A549 (cell line): Measurements from ENCODE around the gene ZNF101. TPM values are rescaled to one million over a fixed set of nuclear protein-coding genes. Genes with fewer than 3 reads are reported as not detected.

Experiments
- ATAC-seq, 2 experiments: fragments of 200-7000 bp in 1 of 2; fragments of >200 bp in 1 of 2; cut with Nextera tagmentation in 1 of 2; cut with Tn5 transposase in 1 of 2; 3 replicates each; pipeline versions ENCODE4 v1.8.0 to v1.9.1; 2018 to 2020; ENCODE audit warnings: mild to moderate bottlenecking in 1 of 2, moderate library complexity in 1 of 2
- CTCF ChIA-PET: fragments of 300-600 bp; sonication (Branson Sonifier 250); formaldehyde crosslinking; extraction: SDS; loops from one replicate; lab custom pipeline; 2021; ENCODE audit warnings: antibody characterized with exemption, inconsistent platforms; lab: Yijun Ruan, JAX
- POLR2A ChIA-PET: fragments of 350-600 bp; formaldehyde crosslinking; extraction: SDS; loops from one replicate; lab custom pipeline; 2021; ENCODE audit warnings: antibody characterized with exemption, inconsistent platforms; lab: Yijun Ruan, JAX
- DNase-seq, 2 experiments: peaks; one replicate each; pipeline versions ENCODE4 v3.0.0 to v3.0.0-alpha.2; 2011 to 2016; ENCODE audit warnings: low read depth in 1 of 2, low spot score in 1 of 2
- FAIRE-seq: peaks from 2 replicates; lab custom pipeline; 2011; peaks lifted over from hg19 to GRCh38; lab: Jason Lieb, UNC
- H3K27ac ChIP-seq, 2 experiments: fragments of >200 bp; sonication (Bioruptor Twin); formaldehyde crosslinking; 3 replicates each; pipeline ENCODE4 v1.5.1; 2016 to 2017
- H3K4me1 ChIP-seq: fragments of >200 bp; sonication (Bioruptor Twin); formaldehyde crosslinking; 3 replicates; pipeline ENCODE4 v1.6.1; 2016
- H3K4me2 ChIP-seq: fragments of >200 bp; sonication (Bioruptor Twin); formaldehyde crosslinking; 3 replicates; pipeline ENCODE4 v1.6.1; 2016
- H3K4me3 ChIP-seq: fragments of >200 bp; sonication (Bioruptor Twin); formaldehyde crosslinking; 3 replicates; pipeline ENCODE4 v1.5.1; 2016
- H3K9me3 ChIP-seq: fragments of >200 bp; sonication (Bioruptor Twin); formaldehyde crosslinking; 3 replicates; pipeline ENCODE4 v1.6.1; 2016
- CHD4 ChIP-seq: fragments of 200-600 bp; sonication (generic); IDR thresholded peaks from 2 replicates; pipeline ENCODE4 v1.6.1; 2016; ENCODE audit warnings: antibody characterized with exemption, mild to moderate bottlenecking, borderline replicate concordance
- EHMT2 ChIP-seq: fragments of 200-600 bp; sonication (generic); IDR thresholded peaks from 2 replicates; pipeline ENCODE4 v1.6.1; 2016; ENCODE audit warnings: antibody characterized with exemption, low read depth, mild to moderate bottlenecking, moderate library complexity
- ESRRA ChIP-seq: fragments of 150-350 bp; IDR thresholded peaks from 2 replicates; pipeline ENCODE4 v1.6.1; 2014; ENCODE audit warnings: mild to moderate bottlenecking, low read length, borderline replicate concordance
- FOSL2 ChIP-seq, 2 experiments: fragments of 450-650 bp in 1 of 2; fragments of >200 bp in 1 of 2; sonication (Bioruptor Twin) in 1 of 2; formaldehyde crosslinking; IDR thresholded peaks; 2 replicates each; pipeline versions ENCODE4 v1.5.0 to v1.6.1; 2016 to 2020; ENCODE audit warnings: mild to moderate bottlenecking in 1 of 2, moderate library complexity in 1 of 2
- FOXS1 ChIP-seq: fragments of 250-450 bp; sonication (Bioruptor Pico); IDR thresholded peaks from 2 replicates; pipeline ENCODE4 v1.5.0; 2020; ENCODE audit warnings: mild to moderate bottlenecking, moderate library complexity
- GATA3 ChIP-seq: IDR thresholded peaks from 2 replicates; pipeline ENCODE4 v1.6.1; 2012; ENCODE audit warnings: borderline replicate concordance
- HOXA7 ChIP-seq: fragments of 250-450 bp; sonication (Bioruptor Pico); IDR thresholded peaks from 2 replicates; pipeline ENCODE4 v1.5.0; 2020; ENCODE audit warnings: mild to moderate bottlenecking, moderate library complexity
- MAZ ChIP-seq: fragments of 150-350 bp; IDR thresholded peaks from 2 replicates; pipeline ENCODE4 v1.6.1; 2014; ENCODE audit warnings: antibody characterized with exemption, low read depth, low read length, borderline replicate concordance
- MYC ChIP-seq: IDR thresholded peaks from 2 replicates; pipeline ENCODE4 v1.6.1; 2012; ENCODE audit warnings: mild to moderate bottlenecking, inconsistent platforms, low read length, improper control_type of control experiment, borderline replicate concordance
- NFE2L2 ChIP-seq: fragments of 150-350 bp; conservative IDR thresholded peaks from 2 replicates; pipeline ENCODE4 v1.6.1; 2014; ENCODE audit warnings: low read length
- RAD21 ChIP-seq, 2 experiments: fragments of >200 bp in 1 of 2; sonication (Bioruptor Twin) in 1 of 2; formaldehyde crosslinking in 1 of 2; IDR thresholded peaks in 1 of 2; conservative IDR thresholded peaks in 1 of 2; 2 replicates in 1 of 2; 3 replicates in 1 of 2; pipeline ENCODE4 v1.6.1; 2012 to 2018; ENCODE audit warnings: inconsistent platforms in 1 of 2
- RARB ChIP-seq: fragments of 250-450 bp; sonication (Bioruptor Pico); IDR thresholded peaks from 2 replicates; pipeline ENCODE4 v1.8.0; 2021; ENCODE audit warnings: mild to moderate bottlenecking, moderate library complexity
- ZFP36 ChIP-seq: fragments of 450-650 bp; IDR thresholded peaks from 2 replicates; pipeline ENCODE4 v1.6.1; 2014; ENCODE audit warnings: borderline replicate concordance; ENCODE audit not compliant: partially characterized antibody
- WGBS: methylation state at CpG from one replicate; pipeline ENCODE4 v1.1.6; 2017; ENCODE audit errors: missing lambda C conversion rate; 5-methylcytosine and 5-hydroxymethylcytosine counted together
- polyA plus RNA-seq, 4 experiments: library from polyadenylated mRNA; depleted of rRNA in 3 of 4; stranded (reverse); fragments of >200 nt; fragmentation: RNase III in 1 of 4; extraction: RNeasy Plus Mini Kit Qiagen cat#74134 plus additional on column Dnase treatment in 1 of 4; gene quantifications; 2 replicates in 3 of 4; 3 replicates in 1 of 4; pipeline ENCODE4 v1.2.3, GENCODE V29; 2011 to 2017
- TF ChIP-seq, protein P1 (sequence below): fragments of 450-650 bp; IDR thresholded peaks from 2 replicates; pipeline ENCODE4 v1.6.1; 2014; ENCODE audit warnings: antibody characterized with exemption
- TF ChIP-seq, protein P2 (sequence below): IDR thresholded peaks from 2 replicates; pipeline ENCODE4 v1.6.1; 2012
- TF ChIP-seq, protein P3 (sequence below): IDR thresholded peaks from 2 replicates; pipeline ENCODE4 v1.6.1; 2012; ENCODE audit warnings: low read depth, borderline replicate concordance
- TF ChIP-seq, protein P4 (sequence below): fragments of 250-450 bp; sonication (Bioruptor Pico); IDR thresholded peaks from 2 replicates; pipeline ENCODE4 v1.5.0; 2021; ENCODE audit warnings: mild to moderate bottlenecking, moderate library complexity, borderline replicate concordance
- TF ChIP-seq, protein P5 (sequence below): fragments of >200 bp; sonication (Bioruptor Twin); formaldehyde crosslinking; IDR thresholded peaks from 3 replicates; pipeline ENCODE4 v1.5.1; 2016
- TF ChIP-seq, protein P6 (sequence below): fragments of 250-450 bp; sonication (Bioruptor Pico); IDR thresholded peaks from 2 replicates; pipeline ENCODE4 v1.5.0; 2020; ENCODE audit warnings: low read depth, mild to moderate bottlenecking, moderate library complexity

ZNF101 gene
- polyA plus RNA-seq, 2 of the 4 experiments (the other 2 are of a cell fraction): 4.9 to 7.4 TPM

DNA sequence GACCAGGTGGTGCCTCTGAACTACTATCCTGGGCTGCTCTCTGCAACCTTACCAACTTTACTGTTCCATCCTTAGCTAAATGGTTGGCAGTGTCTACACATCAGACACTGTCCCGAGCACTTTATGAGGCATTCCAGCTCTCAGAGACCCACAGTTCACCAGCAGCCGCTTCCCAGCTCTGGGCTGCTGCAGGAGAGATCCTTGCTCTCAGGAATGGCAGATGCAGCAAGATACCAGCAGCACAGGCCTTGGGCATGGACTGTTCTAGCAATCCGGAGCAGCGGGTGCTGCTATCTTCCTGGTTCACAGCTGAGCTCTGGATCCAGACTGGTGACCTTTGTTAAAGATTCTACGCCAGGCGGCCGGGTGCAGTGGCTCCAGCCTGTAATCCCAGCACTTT is 37.3 kb upstream of the ZNF101 start (continued):
- TF ChIP-seq, protein P1, sequence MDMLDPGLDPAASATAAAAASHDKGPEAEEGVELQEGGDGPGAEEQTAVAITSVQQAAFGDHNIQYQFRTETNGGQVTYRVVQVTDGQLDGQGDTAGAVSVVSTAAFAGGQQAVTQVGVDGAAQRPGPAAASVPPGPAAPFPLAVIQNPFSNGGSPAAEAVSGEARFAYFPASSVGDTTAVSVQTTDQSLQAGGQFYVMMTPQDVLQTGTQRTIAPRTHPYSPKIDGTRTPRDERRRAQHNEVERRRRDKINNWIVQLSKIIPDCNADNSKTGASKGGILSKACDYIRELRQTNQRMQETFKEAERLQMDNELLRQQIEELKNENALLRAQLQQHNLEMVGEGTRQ: no peak
- no peak for TF ChIP-seq MAZ
- no peak for TF ChIP-seq GATA3

DNA sequence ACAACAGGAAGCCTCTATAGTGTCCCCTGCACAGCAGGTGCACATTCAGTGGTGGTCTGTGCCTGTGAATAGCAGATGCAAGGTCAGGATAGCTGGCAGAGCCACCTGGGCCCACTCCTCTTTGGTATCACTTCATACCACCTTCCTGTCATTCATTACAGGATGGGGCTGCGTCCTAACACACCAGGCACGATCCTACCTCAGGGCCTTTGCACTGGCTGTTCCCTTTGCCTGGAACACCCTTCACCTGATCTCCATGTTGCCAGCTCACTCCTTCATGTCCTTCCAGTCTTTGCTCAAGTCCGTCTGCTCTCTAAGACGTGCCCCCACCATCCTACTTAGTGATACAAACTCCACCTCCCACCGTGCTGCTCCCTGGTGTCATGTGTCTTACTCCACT is 36.0 kb upstream of the ZNF101 start:
- no peaks in the 10 kb centered on the region for H3K9me3 ChIP-seq
- ChIA-PET CTCF (interaction anchor here (0.9 to 1.0 kb wide), 2 partner anchors 81 to 100 kb away, joined by 3 to 4 read pairs; no protein-coding TSS in a partner anchor), POLR2A (no interaction called here)
- FAIRE-seq: no peak
- DNase-seq: no peak
- WGBS: 90% methylated on average over 5 of the region's 5 CpGs
- H3K4me2 ChIP-seq: no peak overlapping the region
- H3K4me1 ChIP-seq: no peaks in the 10 kb centered on the region
- H3K27ac ChIP-seq: no peak overlapping the region
- TF ChIP-seq CHD4 (no peak), FOSL2 (IDR thresholded peaks at IDR 0.05) (no peak), FOSL2 (CRISPR knock-in tag; IDR thresholded peaks at IDR 0.05) (no peak), RAD21 (conservative IDR thresholded peaks at IDR 0.05 in 1 of 2, IDR thresholded peaks at IDR 0.05 in 1 of 2) (no peak), FOXS1 (no peak), MYC (no peak), ZFP36 (no peak), EHMT2 (no peak)
- TF ChIP-seq, protein P2, sequence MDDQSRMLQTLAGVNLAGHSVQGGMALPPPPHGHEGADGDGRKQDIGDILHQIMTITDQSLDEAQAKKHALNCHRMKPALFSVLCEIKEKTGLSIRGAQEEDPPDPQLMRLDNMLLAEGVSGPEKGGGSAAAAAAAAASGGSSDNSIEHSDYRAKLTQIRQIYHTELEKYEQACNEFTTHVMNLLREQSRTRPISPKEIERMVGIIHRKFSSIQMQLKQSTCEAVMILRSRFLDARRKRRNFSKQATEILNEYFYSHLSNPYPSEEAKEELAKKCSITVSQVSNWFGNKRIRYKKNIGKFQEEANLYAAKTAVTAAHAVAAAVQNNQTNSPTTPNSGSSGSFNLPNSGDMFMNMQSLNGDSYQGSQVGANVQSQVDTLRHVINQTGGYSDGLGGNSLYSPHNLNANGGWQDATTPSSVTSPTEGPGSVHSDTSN: no peak
- TF ChIP-seq, protein P3, sequence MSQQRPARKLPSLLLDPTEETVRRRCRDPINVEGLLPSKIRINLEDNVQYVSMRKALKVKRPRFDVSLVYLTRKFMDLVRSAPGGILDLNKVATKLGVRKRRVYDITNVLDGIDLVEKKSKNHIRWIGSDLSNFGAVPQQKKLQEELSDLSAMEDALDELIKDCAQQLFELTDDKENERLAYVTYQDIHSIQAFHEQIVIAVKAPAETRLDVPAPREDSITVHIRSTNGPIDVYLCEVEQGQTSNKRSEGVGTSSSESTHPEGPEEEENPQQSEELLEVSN: no peak
- TF ChIP-seq, protein P4, sequence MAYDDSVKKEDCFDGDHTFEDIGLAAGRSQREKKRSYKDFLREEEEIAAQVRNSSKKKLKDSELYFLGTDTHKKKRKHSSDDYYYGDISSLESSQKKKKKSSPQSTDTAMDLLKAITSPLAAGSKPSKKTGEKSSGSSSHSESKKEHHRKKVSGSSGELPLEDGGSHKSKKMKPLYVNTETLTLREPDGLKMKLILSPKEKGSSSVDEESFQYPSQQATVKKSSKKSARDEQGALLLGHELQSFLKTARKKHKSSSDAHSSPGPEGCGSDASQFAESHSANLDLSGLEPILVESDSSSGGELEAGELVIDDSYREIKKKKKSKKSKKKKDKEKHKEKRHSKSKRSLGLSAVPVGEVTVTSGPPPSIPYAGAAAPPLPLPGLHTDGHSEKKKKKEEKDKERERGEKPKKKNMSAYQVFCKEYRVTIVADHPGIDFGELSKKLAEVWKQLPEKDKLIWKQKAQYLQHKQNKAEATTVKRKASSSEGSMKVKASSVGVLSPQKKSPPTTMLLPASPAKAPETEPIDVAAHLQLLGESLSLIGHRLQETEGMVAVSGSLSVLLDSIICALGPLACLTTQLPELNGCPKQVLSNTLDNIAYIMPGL: no peak
- ATAC-seq: no peak
- H3K4me3 ChIP-seq: no peak overlapping the region

DNA sequence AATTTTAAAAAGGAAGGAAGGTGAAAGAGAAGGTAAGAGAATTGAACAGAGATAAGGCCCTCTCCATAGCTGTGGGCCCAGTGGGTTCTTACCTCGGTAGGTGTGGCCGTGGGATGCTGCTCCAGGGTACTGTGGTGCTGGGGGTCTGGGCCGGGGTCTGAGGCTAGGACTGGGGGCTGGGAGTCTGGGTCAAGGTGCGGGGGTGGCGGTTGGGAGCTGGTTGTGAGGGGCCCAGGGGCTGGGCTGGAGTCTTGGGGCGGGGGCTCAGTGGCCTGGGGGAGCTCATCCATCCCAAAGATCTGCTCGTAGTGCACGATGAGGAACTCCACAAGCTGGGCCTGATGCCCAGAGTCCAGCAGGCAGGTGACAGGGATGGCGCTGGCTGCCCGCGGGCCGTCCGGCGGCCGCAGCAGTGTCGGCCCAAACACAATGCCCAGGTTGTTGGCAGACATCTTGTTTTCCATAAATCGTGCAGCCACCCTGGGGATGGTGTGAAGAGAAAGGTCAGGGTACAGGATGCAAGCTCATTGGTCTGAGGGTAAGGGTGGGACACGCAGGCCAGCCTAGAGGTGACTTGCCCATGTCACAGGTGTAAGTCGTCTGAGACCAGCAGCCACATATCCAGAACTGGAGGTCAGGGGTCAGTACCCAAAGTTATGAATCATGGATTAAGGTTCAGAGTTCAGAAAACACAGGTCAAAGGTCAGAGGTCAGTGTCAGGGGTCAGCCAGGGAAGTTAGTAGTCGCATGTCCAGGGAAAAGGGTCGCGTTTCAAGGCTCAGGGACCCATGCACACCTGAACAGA is 34.7 kb upstream of the ZNF101 start:
- no peak for TF ChIP-seq NFE2L2
- TF ChIP-seq, protein P5, sequence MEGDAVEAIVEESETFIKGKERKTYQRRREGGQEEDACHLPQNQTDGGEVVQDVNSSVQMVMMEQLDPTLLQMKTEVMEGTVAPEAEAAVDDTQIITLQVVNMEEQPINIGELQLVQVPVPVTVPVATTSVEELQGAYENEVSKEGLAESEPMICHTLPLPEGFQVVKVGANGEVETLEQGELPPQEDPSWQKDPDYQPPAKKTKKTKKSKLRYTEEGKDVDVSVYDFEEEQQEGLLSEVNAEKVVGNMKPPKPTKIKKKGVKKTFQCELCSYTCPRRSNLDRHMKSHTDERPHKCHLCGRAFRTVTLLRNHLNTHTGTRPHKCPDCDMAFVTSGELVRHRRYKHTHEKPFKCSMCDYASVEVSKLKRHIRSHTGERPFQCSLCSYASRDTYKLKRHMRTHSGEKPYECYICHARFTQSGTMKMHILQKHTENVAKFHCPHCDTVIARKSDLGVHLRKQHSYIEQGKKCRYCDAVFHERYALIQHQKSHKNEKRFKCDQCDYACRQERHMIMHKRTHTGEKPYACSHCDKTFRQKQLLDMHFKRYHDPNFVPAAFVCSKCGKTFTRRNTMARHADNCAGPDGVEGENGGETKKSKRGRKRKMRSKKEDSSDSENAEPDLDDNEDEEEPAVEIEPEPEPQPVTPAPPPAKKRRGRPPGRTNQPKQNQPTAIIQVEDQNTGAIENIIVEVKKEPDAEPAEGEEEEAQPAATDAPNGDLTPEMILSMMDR: no peak
- TF ChIP-seq HOXA7 (CRISPR knock-in tag): no peak
- TF ChIP-seq, protein P6, sequence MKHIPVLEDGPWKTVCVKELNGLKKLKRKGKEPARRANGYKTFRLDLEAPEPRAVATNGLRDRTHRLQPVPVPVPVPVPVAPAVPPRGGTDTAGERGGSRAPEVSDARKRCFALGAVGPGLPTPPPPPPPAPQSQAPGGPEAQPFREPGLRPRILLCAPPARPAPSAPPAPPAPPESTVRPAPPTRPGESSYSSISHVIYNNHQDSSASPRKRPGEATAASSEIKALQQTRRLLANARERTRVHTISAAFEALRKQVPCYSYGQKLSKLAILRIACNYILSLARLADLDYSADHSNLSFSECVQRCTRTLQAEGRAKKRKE (CRISPR knock-in tag): no peak
- TF ChIP-seq, protein P4: no peak
- TF ChIP-seq RARB: no peak
- no peak for TF ChIP-seq GATA3
- TF ChIP-seq ESRRA: no peak
- no peak for ATAC-seq
- no peak for FAIRE-seq
- no peak for DNase-seq
- Histone ChIP-seq H3K27ac (no peak overlapping the region), H3K9me3 (no peaks in the 10 kb centered on the region), H3K4me3 (no peak overlapping the region), H3K4me1 (no peaks in the 10 kb centered on the region), H3K4me2 (no peak overlapping the region)
- CTCF ChIA-PET: interaction anchor here (2.2 kb wide), 1 partner anchor 10 kb away, joined by 6 read pairs; the partner anchor contains the start of gene GMIP
- 90% methylated on average over 13 of the region's 22 CpGs for WGBS
- POLR2A ChIA-PET: no interaction called here
